GM23338 (cell line): ENCODE measurements around the gene CMPK2.
"Not testable (repeated sequence)": the region's sequence is repeated elsewhere in the genome, so short reads cannot be mapped to it uniquely, and the experiment has no call there.

Experiments
- CREB1 ChIP-seq: fragments of 250-450 bp; sonication (Bioruptor Pico); IDR thresholded peaks from 2 replicates; pipeline ENCODE4 v1.5.0; 2020; ENCODE audit warnings: low read depth, mild to moderate bottlenecking, moderate library complexity
- CTCF ChIP-seq, 2 experiments: fragments of 200-600 bp in 1 of 2; sonication (generic) in 1 of 2; conservative IDR thresholded peaks; 2 replicates each; pipeline versions ENCODE4 v1.5.1 to v1.6.1; 2016 to 2017; ENCODE audit warnings: antibody characterized with exemption in 2 of 2, low read depth in 2 of 2, mild to moderate bottlenecking in 2 of 2, moderate library complexity in 1 of 2
- EZH2 ChIP-seq: fragments of 200-600 bp; sonication (generic); IDR thresholded peaks from one replicate; pipeline ENCODE4 v1.8.0; 2017; ENCODE audit warnings: antibody characterized with exemption, mild to moderate bottlenecking, low read depth; ENCODE audit not compliant: unreplicated experiment
- NANOG ChIP-seq: IDR thresholded peaks from 2 replicates; pipeline ENCODE4 v1.6.1; 2016; ENCODE audit warnings: antibody characterized with exemption, borderline replicate concordance
- POLR2AphosphoS5 ChIP-seq: IDR thresholded peaks from 2 replicates; pipeline ENCODE4 v1.6.1; 2016; ENCODE audit warnings: antibody characterized with exemption, low read depth
- STAT1 ChIP-seq: IDR thresholded peaks from one replicate; pipeline ENCODE4 v1.6.1; 2016; ENCODE audit warnings: antibody characterized with exemption; ENCODE audit not compliant: unreplicated experiment

- TF ChIP-seq POLR2AphosphoS5; CTCF (conservative IDR thresholded peaks at IDR 0.05; ENCODE audit: low read depth in 2 of 2); EZH2; CREB1 (CRISPR knock-in tag); STAT1; NANOG: not testable (repeated sequence)
Measured at GRCh38 chr2:6858466-6859027, 7.2 kb downstream of the CMPK2 start.
